Rectal smooth muscle tissue (tissue), 1 donor: ENCODE measurements around the gene IPO9.

Experiments
- H3K27ac ChIP-seq: one replicate; pipeline ENCODE4 v1.7.0; 2013; ENCODE audit warnings: low read depth, low read length, inconsistent platforms
- H3K27me3 ChIP-seq: one replicate; pipeline ENCODE4 v1.7.0; 2013; ENCODE audit warnings: low read length; ENCODE audit not compliant: control insufficient read depth, insufficient read depth
- H3K36me3 ChIP-seq: one replicate; pipeline ENCODE4 v1.7.0; 2013; ENCODE audit warnings: low read length; ENCODE audit not compliant: control insufficient read depth, insufficient read depth
- H3K4me1 ChIP-seq: one replicate; pipeline ENCODE4 v1.7.0; 2013; ENCODE audit warnings: low read length; ENCODE audit not compliant: control insufficient read depth, insufficient read depth
- H3K4me3 ChIP-seq: one replicate; pipeline ENCODE4 v1.7.0; 2013; ENCODE audit warnings: low read length
- H3K9ac ChIP-seq: one replicate; pipeline ENCODE4 v1.7.0; 2013; ENCODE audit warnings: low read length

IPO9 gene

DNA sequence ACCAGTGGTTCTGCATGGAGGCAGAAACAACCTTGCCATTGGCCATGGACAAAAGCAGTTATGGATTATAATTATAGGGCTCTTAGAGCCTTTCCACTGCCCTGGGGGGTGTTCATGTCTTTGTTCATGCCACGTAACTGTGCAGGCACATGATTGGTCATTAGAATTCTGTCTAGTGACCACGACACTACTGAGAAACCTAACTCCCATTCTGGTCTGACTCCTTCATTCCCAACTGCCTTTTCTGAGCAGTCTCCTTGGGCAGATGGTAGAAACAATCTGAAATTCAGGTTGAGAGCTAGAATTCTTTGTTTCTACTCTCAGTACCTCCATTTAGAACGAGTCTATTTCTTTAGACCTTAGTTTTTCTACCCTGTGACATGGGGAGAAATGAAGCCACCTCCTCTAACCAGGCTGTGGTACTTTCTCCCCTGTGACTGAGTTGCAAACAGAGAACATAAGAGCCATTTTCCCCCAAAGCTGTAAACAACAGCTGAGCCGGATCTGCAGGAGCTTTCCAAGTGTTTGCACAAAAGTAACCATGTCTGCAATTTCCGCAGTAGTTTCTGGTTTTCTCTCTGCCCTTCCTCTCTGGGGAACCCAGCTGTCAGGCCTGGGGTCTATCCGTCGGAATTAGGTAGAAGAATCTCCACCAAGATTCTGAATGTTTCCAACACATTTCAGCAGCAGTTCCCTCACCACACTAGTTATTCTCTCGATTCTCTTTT, 37.7 kb upstream of the IPO9 start:
- Histone ChIP-seq H3K4me3 (no peak overlapping the region), H3K27ac (peak overlapping the region; percentile 67), H3K27me3 (no peaks in the 10 kb centered on the region), H3K9ac (no peak overlapping the region), H3K36me3 (peaks cover 20% of the 10 kb centered on the region), H3K4me1 (peaks cover 31% of the 10 kb centered on the region)

DNA sequence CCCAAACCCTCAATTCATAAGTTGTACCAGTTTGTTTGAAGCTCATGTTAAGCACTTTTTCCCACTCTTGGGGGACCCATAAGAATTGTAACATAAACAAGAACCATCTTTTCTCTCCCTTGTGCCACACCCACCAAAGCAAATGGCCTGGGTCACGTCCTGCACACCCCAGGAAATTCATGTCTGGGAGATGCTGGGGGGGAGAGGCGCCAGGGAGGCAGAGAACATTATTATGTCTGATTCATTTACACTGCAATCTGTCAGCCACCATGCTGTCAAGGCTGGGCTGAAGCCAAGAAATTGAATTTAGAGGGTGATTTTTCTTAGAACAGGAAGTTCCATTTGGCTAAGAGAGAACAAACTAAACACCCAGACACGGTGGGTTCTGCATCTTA, 37.2 kb upstream of the IPO9 start:
- peaks cover 20% of the 10 kb centered on the region for H3K36me3 ChIP-seq

DNA sequence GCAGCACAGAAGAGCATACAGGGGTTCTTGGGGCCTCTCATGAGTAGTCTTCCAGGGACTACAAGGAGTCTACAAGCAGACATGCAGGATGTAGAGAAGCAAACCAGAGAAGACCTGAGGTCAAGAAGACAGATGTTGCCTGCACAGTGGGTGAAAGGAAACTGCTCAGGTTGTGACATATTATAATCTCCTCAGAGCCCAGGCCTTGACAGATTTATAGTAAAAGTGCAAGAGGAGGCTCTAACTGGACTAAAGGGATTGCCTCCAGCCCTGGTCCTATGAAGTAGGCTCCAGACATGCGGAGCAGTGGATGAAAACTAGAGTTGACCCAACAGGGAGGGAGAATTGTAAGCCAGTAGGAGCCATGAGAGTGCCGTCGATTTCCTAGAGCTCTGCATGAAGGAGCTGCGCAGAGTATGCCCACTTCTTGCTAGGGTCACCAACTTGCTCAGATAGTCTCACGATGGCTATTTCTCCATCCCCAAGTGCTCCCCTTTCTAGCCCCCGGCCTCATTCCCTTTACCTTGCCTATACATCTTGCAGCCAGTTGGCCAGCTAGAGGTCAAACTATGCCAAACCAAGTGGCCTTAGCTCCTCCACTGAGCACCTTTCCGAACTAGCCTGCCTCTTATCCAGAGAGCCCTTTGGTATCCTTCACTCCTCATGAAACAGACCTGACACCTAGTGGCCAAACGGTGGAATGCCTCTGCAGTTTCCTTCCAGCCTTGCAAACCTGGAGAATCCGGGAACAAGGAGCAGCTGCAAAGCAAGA, 36.2 kb upstream of the IPO9 start:
- Histone ChIP-seq H3K4me3 (no peak overlapping the region), H3K36me3 (peaks cover 12% of the 10 kb centered on the region), H3K9ac (no peak overlapping the region), H3K27me3 (no peaks in the 10 kb centered on the region), H3K27ac (peak overlapping the region; percentile 41), H3K4me1 (peaks cover 23% of the 10 kb centered on the region)

More for the DNA sequence above, 37.2 kb upstream of the IPO9 start:
- Histone ChIP-seq H3K4me3 (no peak overlapping the region), H3K4me1 (peaks cover 28% of the 10 kb centered on the region), H3K9ac (no peak overlapping the region), H3K27me3 (no peaks in the 10 kb centered on the region), H3K27ac (peak overlapping the region; percentile 41)

DNA sequence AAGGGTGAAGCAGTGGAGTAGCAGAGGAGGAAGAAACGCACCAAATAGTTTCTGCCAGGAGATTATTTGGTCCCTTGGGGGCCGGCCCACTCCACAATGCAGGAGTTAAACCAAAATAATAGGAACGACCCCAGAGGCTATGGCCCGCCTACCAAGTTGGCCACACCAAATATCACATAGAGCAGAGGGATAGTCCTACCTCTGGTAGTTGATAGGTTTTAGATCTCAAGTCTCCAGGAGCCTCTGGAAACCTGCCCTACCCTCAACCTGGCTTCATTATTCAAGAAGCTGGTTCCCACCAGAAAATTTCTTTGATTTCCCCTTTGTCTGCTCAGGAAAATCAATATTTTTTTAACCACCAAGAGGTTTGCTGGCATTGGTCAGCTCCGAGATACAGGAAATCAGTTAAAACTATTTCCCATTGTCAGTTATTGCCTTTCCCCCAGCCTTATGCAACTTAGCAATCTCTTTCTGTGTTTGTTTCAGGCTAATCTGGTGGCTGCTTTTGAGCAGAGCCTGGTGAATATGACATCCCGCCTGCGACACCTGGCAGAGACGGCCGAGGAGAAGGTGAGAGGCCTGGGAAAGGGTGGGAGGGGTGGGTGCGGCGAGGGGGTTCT, 35.5 kb upstream of the IPO9 start:
- H3K9ac ChIP-seq, result no peak overlapping the region

DNA sequence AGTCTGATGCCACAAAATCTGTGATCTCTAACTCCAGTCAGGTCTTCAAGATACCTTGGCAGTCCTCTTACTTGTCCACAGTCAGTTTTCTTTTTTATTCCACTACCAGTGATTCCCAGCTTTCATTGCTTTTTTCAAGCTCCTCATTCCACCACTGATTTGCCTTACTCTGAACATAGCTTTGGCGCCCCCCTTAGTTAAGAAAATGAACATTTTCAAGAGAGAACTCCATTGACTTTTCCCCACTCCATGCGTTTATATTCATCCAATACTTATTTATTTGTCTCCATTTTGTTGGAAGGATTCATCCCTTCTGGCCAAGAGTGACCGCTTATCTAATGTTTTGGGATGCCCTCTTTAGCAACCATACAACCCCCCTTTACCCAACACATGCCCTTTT, 33.9 kb upstream of the IPO9 start:
- Histone ChIP-seq H3K9ac (no peak overlapping the region), H3K27ac (no peak overlapping the region), H3K4me3 (no peak overlapping the region), H3K36me3 (peaks cover 2% of the 10 kb centered on the region), H3K27me3 (no peaks in the 10 kb centered on the region), H3K4me1 (peaks cover 23% of the 10 kb centered on the region)

More for the DNA sequence above, 35.5 kb upstream of the IPO9 start:
- H3K27ac ChIP-seq, result no peak overlapping the region
- peaks cover 5% of the 10 kb centered on the region for H3K36me3 ChIP-seq
- H3K4me1 ChIP-seq, result peaks cover 23% of the 10 kb centered on the region
- H3K4me3 ChIP-seq, result no peak overlapping the region
- no peaks in the 10 kb centered on the region for H3K27me3 ChIP-seq

DNA sequence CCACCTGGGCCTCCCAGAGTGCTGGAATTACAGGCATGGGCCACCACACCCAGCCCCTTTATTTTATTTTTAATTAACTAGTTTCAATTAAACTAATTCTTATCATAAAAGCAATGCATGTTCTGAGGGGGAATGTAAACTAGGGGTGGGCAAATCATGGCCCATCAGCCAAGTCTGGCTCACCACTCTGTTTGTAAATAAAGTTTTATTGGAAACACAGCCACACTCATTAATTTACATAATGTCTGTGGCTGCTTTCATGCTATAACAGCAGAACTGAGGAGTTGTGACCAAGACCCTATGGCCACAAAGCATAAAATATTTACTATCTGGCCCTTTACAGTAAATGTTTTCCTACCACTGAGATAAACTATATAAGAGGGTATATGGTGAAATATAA, 28.7 kb upstream of the IPO9 start:
- Histone ChIP-seq H3K27me3 (no peaks in the 10 kb centered on the region), H3K36me3 (peaks cover 3% of the 10 kb centered on the region), H3K27ac (no peak overlapping the region), H3K9ac (no peak overlapping the region), H3K4me3 (no peak overlapping the region), H3K4me1 (no peaks in the 10 kb centered on the region)

DNA sequence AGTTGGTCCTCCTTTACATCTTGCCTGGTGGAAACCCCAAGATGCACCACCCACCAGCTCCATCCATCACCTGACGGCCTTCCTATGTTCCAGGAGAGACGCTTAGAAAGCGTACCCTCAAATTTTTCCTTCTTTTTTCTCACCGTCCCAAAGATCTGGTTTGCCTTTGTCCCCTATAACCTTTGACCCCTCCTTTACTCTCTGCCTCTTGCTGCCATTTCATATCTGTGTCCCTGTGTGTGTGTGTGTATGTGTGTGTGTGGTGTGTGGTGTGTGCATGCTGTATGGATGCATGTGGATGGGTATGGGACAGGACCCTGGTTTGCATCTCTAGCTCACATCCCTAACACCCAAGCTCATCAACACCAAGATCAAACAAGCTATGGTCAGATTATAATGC, 22.2 kb upstream of the IPO9 start:
- Histone ChIP-seq H3K27ac (no peak overlapping the region), H3K4me1 (no peaks in the 10 kb centered on the region), H3K36me3 (peaks cover 41% of the 10 kb centered on the region)

DNA sequence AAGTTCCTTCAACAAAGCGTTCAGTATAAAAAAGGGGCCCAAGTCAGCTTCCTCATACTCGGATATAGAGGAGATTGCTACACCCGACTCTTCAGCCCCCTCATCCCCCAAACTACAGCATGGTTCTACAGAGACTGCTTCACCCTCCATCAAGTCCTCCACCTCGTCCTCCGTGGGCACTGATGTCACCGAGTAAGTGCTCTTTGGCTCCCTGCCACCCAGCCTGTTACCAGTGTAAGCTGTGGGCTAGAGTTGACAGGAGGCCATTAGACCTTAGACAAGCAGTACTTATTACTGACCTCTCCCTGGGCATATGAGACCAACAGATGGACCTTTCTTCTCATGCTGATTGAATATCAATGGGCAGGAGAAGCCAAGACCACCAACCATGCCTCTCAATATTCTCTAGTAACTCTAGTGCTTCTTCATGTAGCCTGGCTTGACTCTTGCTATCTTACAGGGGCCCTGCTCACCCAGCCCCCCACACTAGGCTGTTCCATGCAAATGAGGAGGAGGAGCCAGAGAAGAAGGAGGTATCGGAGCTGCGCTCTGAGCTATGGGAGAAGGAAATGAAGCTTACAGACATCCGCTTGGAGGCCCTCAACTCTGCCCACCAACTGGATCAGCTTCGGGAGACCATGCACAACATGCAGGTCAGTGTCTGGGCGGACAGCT, 20.9 kb upstream of the IPO9 start:
- no peak overlapping the region for H3K9ac ChIP-seq
- no peak overlapping the region for H3K27ac ChIP-seq
- no peaks in the 10 kb centered on the region for H3K27me3 ChIP-seq
- peaks cover 54% of the 10 kb centered on the region for H3K36me3 ChIP-seq
- no peak overlapping the region for H3K4me3 ChIP-seq
- no peaks in the 10 kb centered on the region for H3K4me1 ChIP-seq

More for the DNA sequence above, 22.2 kb upstream of the IPO9 start:
- H3K27me3 ChIP-seq, result no peaks in the 10 kb centered on the region
- no peak overlapping the region for H3K9ac ChIP-seq
- no peak overlapping the region for H3K4me3 ChIP-seq

DNA sequence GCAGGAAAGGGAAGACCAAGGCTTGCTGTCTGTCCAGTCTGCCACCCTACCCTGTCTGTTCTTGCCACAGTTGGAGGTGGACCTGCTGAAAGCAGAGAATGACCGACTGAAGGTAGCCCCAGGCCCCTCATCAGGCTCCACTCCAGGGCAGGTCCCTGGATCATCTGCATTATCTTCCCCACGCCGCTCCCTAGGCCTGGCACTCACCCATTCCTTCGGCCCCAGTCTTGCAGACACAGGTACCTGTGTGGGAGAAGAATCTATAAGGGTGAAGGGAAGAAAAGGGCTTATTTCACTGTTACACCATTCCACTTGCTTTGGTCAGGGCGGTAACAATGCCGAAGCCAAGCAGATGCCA, 20.3 kb upstream of the IPO9 start:
- no peaks in the 10 kb centered on the region for H3K27me3 ChIP-seq
- no peak overlapping the region for H3K9ac ChIP-seq
- H3K36me3 ChIP-seq, result peaks cover 55% of the 10 kb centered on the region
- no peak overlapping the region for H3K27ac ChIP-seq
- H3K4me1 ChIP-seq, result no peaks in the 10 kb centered on the region
- no peak overlapping the region for H3K4me3 ChIP-seq

DNA sequence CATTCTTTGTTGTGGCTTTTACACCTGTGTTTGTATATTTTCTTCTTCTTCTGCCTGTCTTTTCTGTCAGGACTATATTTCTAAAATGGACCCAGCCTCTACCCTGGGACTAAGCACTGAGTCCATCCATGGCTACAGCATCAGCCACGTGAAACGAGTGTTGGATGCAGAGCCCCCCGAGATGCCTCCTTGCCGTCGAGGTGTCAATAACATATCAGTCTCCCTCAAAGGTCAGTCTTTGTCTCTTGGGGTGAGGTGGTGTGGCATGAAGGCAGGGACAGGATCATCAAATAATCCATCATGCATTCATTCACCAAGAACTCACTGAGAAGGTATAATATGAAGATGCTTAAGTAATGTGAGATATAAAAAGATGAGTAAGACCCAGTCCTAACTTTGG, 19.1 kb upstream of the IPO9 start:
- Histone ChIP-seq H3K9ac (no peak overlapping the region), H3K36me3 (peaks cover 53% of the 10 kb centered on the region)

DNA sequence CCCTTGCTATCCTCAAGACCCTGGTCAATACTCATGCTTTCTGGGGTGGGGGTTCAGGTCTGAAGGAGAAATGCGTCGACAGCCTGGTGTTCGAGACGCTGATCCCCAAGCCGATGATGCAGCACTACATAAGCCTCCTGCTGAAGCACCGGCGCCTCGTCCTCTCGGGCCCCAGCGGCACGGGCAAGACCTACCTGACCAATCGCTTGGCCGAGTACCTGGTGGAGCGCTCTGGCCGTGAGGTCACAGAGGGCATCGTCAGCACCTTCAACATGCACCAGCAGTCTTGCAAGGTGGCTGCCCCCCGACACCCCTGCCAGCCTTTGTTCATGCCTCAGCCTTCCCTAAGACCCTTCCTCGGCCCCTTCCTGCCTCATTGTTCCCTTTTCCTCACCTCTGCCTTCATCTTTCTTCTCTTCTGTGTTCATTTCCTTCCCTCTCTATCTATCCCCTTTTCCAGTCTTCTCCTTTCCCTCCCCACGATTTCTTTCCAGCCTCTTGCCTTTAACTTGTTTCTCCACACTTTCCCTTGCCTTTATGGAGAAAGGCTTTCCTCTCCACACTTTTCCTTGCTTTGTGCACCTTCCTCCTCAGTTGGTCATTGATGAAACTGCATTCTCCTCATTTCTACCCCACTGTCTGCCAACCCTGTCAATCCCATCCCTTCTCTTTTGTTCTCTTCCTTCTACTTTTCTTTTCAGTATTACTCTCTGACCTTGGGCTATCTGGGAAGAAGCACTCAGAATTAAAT, 18.3 kb upstream of the IPO9 start:
- H3K4me3 ChIP-seq, result no peak overlapping the region
- peaks cover 53% of the 10 kb centered on the region for H3K36me3 ChIP-seq
- no peak overlapping the region for H3K27ac ChIP-seq
- H3K27me3 ChIP-seq, result no peaks in the 10 kb centered on the region
- no peak overlapping the region for H3K9ac ChIP-seq
- H3K4me1 ChIP-seq, result no peaks in the 10 kb centered on the region

More for the DNA sequence above, 19.1 kb upstream of the IPO9 start:
- Histone ChIP-seq H3K4me3 (no peak overlapping the region), H3K27ac (no peak overlapping the region), H3K27me3 (no peaks in the 10 kb centered on the region), H3K4me1 (no peaks in the 10 kb centered on the region)

DNA sequence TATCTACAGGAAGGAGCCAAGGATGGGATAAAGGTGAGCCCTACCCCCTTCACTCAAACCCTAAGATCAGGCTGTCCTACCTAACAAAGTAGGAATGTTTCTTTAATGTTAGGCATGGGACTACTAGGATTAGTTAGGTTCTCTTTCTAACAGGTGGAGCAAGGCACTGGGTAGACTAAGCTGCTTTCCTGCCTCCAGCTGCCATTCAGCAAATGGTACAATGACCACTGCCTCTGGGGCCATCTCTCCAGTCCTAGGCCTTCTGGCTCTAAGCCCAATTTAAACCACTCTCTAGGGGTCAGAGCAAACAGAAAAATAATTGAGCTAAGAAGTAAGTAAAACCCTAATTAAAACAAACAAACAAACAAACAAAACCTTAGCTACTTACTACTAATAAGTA, 15.7 kb upstream of the IPO9 start:
- Histone ChIP-seq H3K27ac (no peak overlapping the region), H3K36me3 (peaks cover 58% of the 10 kb centered on the region), H3K4me1 (no peaks in the 10 kb centered on the region), H3K9ac (no peak overlapping the region), H3K4me3 (no peak overlapping the region), H3K27me3 (no peaks in the 10 kb centered on the region)
